ENCODE data around the gene TRABD2B. TPM values are rescaled to one million over a fixed set of nuclear protein-coding genes. Genes with fewer than 3 reads are reported as not detected.

TRABD2B gene
- total and polyA plus RNA-seq, 2 experiments from 2014 or later, result 1.00 to 2.3 TPM

- Histone ChIP-seq H3K4me2 (no peak overlapping the region), H3K27me3 (peaks cover 23% of the 10 kb centered on the region), H3K9me3 (ENCODE audit: low read depth) (no peaks in the 10 kb centered on the region), H4K20me1 (ENCODE audit: insufficient read depth, poor library complexity, severe bottlenecking) (no peaks in the 10 kb centered on the region), H3K9me2 (replicated peaks; ENCODE audit: insufficient read depth) (no peaks in the 10 kb centered on the region), H3K4me1 (ENCODE audit: insufficient read depth) (peaks cover 17% of the 10 kb centered on the region), H3K36me3 (replicated peaks; ENCODE audit: insufficient read depth, low read depth) (no peaks in the 10 kb centered on the region), H3K79me2 (no peaks in the 10 kb centered on the region), H3K4me3 (no peak overlapping the region), H3K27ac (no peak overlapping the region), H2AFZ (no peak overlapping the region)
- no peak for DNase-seq (ENCODE audit: low spot score)
- TF ChIP-seq EZH2phosphoT487 (IDR thresholded peaks at IDR 0.05; ENCODE audit: low read depth, severe bottlenecking, unreplicated experiment) (no peak), EZH2 (IDR thresholded peaks at IDR 0.05; ENCODE audit: borderline replicate concordance) (no peak)
- TF ChIP-seq, protein P1, sequence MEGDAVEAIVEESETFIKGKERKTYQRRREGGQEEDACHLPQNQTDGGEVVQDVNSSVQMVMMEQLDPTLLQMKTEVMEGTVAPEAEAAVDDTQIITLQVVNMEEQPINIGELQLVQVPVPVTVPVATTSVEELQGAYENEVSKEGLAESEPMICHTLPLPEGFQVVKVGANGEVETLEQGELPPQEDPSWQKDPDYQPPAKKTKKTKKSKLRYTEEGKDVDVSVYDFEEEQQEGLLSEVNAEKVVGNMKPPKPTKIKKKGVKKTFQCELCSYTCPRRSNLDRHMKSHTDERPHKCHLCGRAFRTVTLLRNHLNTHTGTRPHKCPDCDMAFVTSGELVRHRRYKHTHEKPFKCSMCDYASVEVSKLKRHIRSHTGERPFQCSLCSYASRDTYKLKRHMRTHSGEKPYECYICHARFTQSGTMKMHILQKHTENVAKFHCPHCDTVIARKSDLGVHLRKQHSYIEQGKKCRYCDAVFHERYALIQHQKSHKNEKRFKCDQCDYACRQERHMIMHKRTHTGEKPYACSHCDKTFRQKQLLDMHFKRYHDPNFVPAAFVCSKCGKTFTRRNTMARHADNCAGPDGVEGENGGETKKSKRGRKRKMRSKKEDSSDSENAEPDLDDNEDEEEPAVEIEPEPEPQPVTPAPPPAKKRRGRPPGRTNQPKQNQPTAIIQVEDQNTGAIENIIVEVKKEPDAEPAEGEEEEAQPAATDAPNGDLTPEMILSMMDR (IDR thresholded peaks at IDR 0.05; ENCODE audit: poor library complexity), result no peak
These were observed 15.4 kb downstream of the TRABD2B start for GRCh38 chr1:47981667-47982350.

GRCh38 chr1:47980501-47980900 is 16.7 kb downstream of the TRABD2B start:
- no peaks in the 10 kb centered on the region for H3K79me2 ChIP-seq
- H3K9me3 ChIP-seq (ENCODE audit: low read depth), result no peaks in the 10 kb centered on the region
- TF ChIP-seq, protein P1 (IDR thresholded peaks at IDR 0.05; ENCODE audit: poor library complexity), result no peak
- no peak for TF ChIP-seq EZH2phosphoT487 (IDR thresholded peaks at IDR 0.05; ENCODE audit: low read depth, severe bottlenecking, unreplicated experiment)
- TF ChIP-seq EZH2 (IDR thresholded peaks at IDR 0.05; ENCODE audit: borderline replicate concordance), result no peak
- H4K20me1 ChIP-seq (ENCODE audit: insufficient read depth, poor library complexity, severe bottlenecking), result no peaks in the 10 kb centered on the region
- peaks cover 19% of the 10 kb centered on the region for H3K27me3 ChIP-seq
- H3K4me2 ChIP-seq, result no peak overlapping the region
- peaks cover 17% of the 10 kb centered on the region for H3K4me1 ChIP-seq (ENCODE audit: insufficient read depth)
- 99% methylated on average over 3 of the region's 3 CpGs for WGBS (ENCODE audit: low lambda C conversion rate, missing lambda C conversion rate)
- no peak overlapping the region for H2AFZ ChIP-seq
- H3K4me3 ChIP-seq, result no peak overlapping the region
- no peaks in the 10 kb centered on the region for H3K9me2 ChIP-seq (replicated peaks; ENCODE audit: insufficient read depth)
- H3K27ac ChIP-seq, result no peak overlapping the region
- no peak for DNase-seq (ENCODE audit: low spot score)
- no peaks in the 10 kb centered on the region for H3K36me3 ChIP-seq (replicated peaks; ENCODE audit: insufficient read depth, low read depth)

DNA sequence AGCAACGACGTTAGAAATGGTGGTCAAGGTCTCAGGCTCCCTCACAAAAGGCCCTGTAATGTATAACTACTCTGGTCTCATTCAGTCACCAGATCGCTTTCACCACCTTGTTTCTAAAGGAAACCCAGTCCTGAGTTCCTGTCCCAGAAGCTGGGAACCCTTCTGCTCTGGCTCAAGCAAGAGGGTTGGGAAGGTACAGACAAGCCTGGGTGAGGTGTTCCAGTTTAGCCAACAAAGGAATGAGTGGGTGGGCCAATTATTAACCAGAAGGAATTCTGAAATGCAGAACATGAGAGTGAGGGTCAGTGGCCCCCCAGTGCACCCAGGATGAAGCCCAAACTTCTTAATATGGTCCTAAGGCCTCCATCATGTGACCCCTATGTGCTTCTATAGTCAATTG is 17.5 kb downstream of the TRABD2B start:
- no peak for DNase-seq (ENCODE audit: low spot score)
- Histone ChIP-seq H3K9me2 (replicated peaks; ENCODE audit: insufficient read depth) (no peaks in the 10 kb centered on the region), H3K4me1 (ENCODE audit: insufficient read depth) (peaks cover 17% of the 10 kb centered on the region), H3K9me3 (ENCODE audit: low read depth) (no peaks in the 10 kb centered on the region), H3K36me3 (replicated peaks; ENCODE audit: insufficient read depth, low read depth) (no peaks in the 10 kb centered on the region), H3K4me3 (no peak overlapping the region), H2AFZ (no peak overlapping the region), H3K27ac (no peak overlapping the region), H3K4me2 (no peak overlapping the region), H3K79me2 (no peaks in the 10 kb centered on the region), H3K27me3 (peaks cover 13% of the 10 kb centered on the region), H4K20me1 (ENCODE audit: insufficient read depth, poor library complexity, severe bottlenecking) (no peaks in the 10 kb centered on the region)
- 85% methylated on average over 3 of the region's 3 CpGs for WGBS (ENCODE audit: low lambda C conversion rate, missing lambda C conversion rate)
- TF ChIP-seq, protein P1 (IDR thresholded peaks at IDR 0.05; ENCODE audit: poor library complexity), result no peak
- TF ChIP-seq EZH2phosphoT487 (IDR thresholded peaks at IDR 0.05; ENCODE audit: low read depth, severe bottlenecking, unreplicated experiment), result no peak
- TF ChIP-seq EZH2 (IDR thresholded peaks at IDR 0.05; ENCODE audit: borderline replicate concordance), result no peak

Data from hepatocyte (in vitro differentiated cells).